ENCODE results near the gene PRRC1.
"Not testable (repeated sequence)": the region's sequence is repeated elsewhere in the genome, so short reads cannot be mapped to it uniquely, and the experiment has no call there.

The PRRC1 gene

GRCh38 chr5:127565586-127566270, 48.3 kb downstream of the PRRC1 start:
- no peaks in the 10 kb centered on the region for H3K27me3 ChIP-seq (ENCODE audit: insufficient read depth, low read depth, severe bottlenecking)
- no peak for TF ChIP-seq CTCF (IDR thresholded peaks at IDR 0.05; ENCODE audit: low read depth, low read length)
- H3K4me3 ChIP-seq (ENCODE audit: low read depth, low read length): no peak overlapping the region
- H3K9me3 ChIP-seq (ENCODE audit: severe bottlenecking): no peaks in the 10 kb centered on the region
- DNase-seq: no peak
- H3K27ac ChIP-seq: no peak overlapping the region
- H3K36me3 ChIP-seq: no peaks in the 10 kb centered on the region

- no peaks in the 10 kb centered on the region for H3K9me3 ChIP-seq (ENCODE audit: severe bottlenecking)
- no peak overlapping the region for H3K4me3 ChIP-seq (ENCODE audit: low read depth, low read length)
- H3K27me3 ChIP-seq (ENCODE audit: insufficient read depth, low read depth, severe bottlenecking): no peaks in the 10 kb centered on the region
- DNase-seq: no peak
- no peak for TF ChIP-seq CTCF (IDR thresholded peaks at IDR 0.05; ENCODE audit: low read depth, low read length)
- H3K36me3 ChIP-seq: no peaks in the 10 kb centered on the region
- H3K27ac ChIP-seq: no peak overlapping the region
Observed at GRCh38 chr5:127567026-127567768, 49.8 kb downstream of the PRRC1 start.

GRCh38 chr5:127568166-127568565, 50.7 kb downstream of the PRRC1 start:
- no peak for TF ChIP-seq CTCF (IDR thresholded peaks at IDR 0.05; ENCODE audit: low read depth, low read length)
- Histone ChIP-seq H3K27me3 (ENCODE audit: insufficient read depth, low read depth, severe bottlenecking) (no peaks in the 10 kb centered on the region), H3K9me3 (ENCODE audit: severe bottlenecking) (no peaks in the 10 kb centered on the region), H3K36me3 (no peaks in the 10 kb centered on the region), H3K27ac (no peak overlapping the region), H3K4me3 (ENCODE audit: low read depth, low read length) (no peak overlapping the region)
- no peak for DNase-seq

GRCh38 chr5:127569471-127569870, 52.0 kb downstream of the PRRC1 start:
- H3K27ac ChIP-seq; DNase-seq; H3K27me3 ChIP-seq (ENCODE audit: insufficient read depth, low read depth, severe bottlenecking); H3K36me3 ChIP-seq; H3K4me3 ChIP-seq (ENCODE audit: low read depth, low read length); H3K9me3 ChIP-seq (ENCODE audit: severe bottlenecking): not testable (repeated sequence)

- Histone ChIP-seq H3K36me3 (no peaks in the 10 kb centered on the region), H3K9me3 (ENCODE audit: severe bottlenecking) (peaks cover 5% of the 10 kb centered on the region), H3K4me3 (ENCODE audit: low read depth, low read length) (no peak overlapping the region), H3K27me3 (ENCODE audit: insufficient read depth, low read depth, severe bottlenecking) (no peaks in the 10 kb centered on the region), H3K27ac (no peak overlapping the region)
- no peak for TF ChIP-seq CTCF (IDR thresholded peaks at IDR 0.05; ENCODE audit: low read depth, low read length)
- DNase-seq: no peak
Observed at GRCh38 chr5:127571314-127572131, 54.1 kb downstream of the PRRC1 start.

- Histone ChIP-seq H3K36me3 (no peaks in the 10 kb centered on the region), H3K27ac (no peak overlapping the region), H3K9me3 (ENCODE audit: severe bottlenecking) (peaks cover 5% of the 10 kb centered on the region), H3K27me3 (ENCODE audit: insufficient read depth, low read depth, severe bottlenecking) (no peaks in the 10 kb centered on the region), H3K4me3 (ENCODE audit: low read depth, low read length) (no peak overlapping the region)
- peak; percentile 18; the same call in 1 of the 2 replicates for TF ChIP-seq CTCF (IDR thresholded peaks at IDR 0.05; ENCODE audit: low read depth, low read length)
- no peak for DNase-seq
Observed at GRCh38 chr5:127572930-127573329, 55.5 kb downstream of the PRRC1 start.

All from WERI-Rb-1 (cell line).